ENCODE data around the gene SOX12. TPM values are rescaled to one million over a fixed set of nuclear protein-coding genes. Genes with fewer than 3 reads are reported as not detected.
"Not testable (repeated sequence)": the region's sequence is repeated elsewhere in the genome, so short reads cannot be mapped to it uniquely, and the experiment has no call there.

Gene SOX12
- polyA plus RNA-seq, 3 donors from 2014 or later: 0.08 to 0.27 (median 0.21) TPM

DNA sequence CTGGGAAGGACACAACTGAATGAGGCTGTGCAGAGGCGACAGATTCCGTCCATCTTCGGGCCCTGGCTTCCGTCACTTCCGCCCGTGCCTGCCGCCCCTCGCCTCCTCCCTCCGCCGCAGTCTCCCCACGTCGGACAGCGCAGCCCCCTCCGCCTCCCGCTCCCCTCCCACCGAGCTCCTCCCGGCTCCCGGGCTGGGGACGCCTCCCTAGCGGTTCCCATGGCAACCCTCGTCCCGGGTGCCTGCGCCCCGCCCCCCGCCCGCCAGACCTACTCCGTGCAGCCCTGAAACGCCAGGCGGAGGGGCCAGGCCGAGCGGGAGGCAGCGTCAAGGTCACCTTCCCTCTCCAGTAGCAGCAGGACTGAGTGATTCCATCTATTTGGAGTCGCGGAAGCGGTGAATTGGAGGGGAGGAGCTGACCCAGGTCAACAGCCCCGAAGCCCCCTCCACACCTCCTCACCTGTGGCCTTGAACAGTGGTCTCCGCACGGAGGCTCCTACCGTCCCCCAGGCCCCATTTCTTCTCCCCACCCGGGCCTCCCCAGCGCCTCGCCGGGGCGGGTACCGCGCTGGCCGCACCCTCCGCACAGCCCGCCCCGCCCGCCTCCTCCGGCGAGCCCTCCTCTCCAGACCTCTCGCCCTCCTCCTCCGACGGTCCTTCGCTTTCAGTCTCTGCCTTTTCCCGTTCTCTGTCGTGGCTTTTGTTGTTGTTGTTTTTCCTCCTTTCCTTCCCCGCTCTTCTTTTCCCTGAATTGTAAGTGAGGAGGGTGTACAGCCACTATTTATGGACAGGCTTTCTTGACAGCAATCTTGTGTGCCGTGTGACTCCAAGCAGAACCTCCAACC lies 22.5 kb downstream of the SOX12 start:
- peaks cover 3 to 6% (median 4%) of the 10 kb centered on the region in 3 donors for H3K27me3 Mint-ChIP-seq (ENCODE audit: low read depth in 3 of 3)
- peak overlapping the region; percentile 88 to 98 (median 97) for H3K4me3 Mint-ChIP-seq
- peaks cover 16 to 25% of the 10 kb centered on the region in 2 donors for H3K4me1 Mint-ChIP-seq
- no peaks in the 10 kb centered on the region for H3K9me3 Mint-ChIP-seq
- DNase-seq: peak; percentile 65 to 69 (median 68)
- H3K27ac Mint-ChIP-seq: peak overlapping the region; percentile 63 to 90 (median 88)
- peaks cover 0 to 3% (median 0%) of the 10 kb centered on the region in 3 donors for H3K36me3 Mint-ChIP-seq

DNA sequence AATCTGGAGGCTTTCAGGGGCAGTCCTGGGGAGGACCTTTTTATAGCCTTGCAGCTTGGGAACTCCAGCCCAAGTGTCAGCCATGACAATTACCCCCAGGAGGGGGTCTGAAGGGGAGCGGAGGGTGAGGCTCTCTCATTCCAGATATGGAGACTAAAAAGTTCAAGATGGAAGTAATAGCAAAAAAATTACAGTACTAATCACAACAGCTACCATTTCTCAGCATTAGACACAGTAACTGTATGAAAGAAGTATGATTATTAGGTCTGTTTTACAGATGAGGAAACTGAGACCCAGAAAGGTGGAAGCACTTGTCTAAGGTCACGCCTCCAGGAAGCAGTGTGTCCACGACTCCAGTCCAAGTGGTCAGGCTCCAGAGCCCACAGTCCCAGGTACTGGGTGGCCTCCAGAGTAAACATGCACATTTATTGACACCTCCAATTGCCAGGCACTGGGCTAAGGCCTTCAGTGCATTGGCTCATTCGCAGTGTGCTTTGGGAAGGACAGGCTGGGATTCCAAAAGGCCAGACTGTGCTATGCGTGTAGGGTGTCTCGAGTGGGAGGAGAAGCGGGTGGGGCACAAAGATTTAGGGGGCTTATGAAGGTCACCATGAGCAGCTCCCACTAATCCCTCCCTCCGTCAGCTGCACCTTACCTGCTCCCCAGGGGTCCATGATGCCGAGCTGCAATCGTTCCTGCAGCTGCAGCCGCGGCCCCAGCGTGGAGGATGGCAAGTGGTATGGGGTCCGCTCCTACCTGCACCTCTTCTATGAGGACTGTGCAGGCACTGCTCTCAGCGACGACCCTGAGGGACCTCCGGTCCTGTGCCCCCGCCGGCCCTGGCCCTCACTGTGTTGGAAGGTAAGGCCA lies 23.9 kb downstream of the SOX12 start:
- DNase-seq: no peak
- peaks cover 16 to 25% of the 10 kb centered on the region in 2 donors for H3K4me1 Mint-ChIP-seq
- no peak overlapping the region for H3K27ac Mint-ChIP-seq
- peaks cover 3 to 6% (median 4%) of the 10 kb centered on the region in 3 donors for H3K27me3 Mint-ChIP-seq (ENCODE audit: low read depth in 3 of 3)
- H3K4me3 Mint-ChIP-seq: peak overlapping the region in 3 of 5 donors; percentile 88 to 98 (median 91)
- no peaks in the 10 kb centered on the region for H3K9me3 Mint-ChIP-seq
- H3K36me3 Mint-ChIP-seq: no peaks in the 10 kb centered on the region

DNA sequence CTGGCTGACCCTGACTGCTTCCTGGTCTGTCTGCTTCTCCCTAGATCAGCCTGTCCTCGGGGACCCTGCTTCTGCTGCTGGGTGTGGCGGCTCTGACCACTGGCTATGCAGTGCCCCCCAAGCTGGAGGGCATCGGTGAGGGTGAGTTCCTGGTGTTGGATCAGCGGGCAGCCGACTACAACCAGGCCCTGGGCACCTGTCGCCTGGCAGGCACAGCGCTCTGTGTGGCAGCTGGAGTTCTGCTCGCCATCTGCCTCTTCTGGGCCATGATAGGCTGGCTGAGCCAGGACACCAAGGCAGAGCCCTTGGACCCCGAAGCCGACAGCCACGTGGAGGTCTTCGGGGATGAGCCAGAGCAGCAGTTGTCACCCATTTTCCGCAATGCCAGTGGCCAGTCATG lies 27.8 kb downstream of the SOX12 start:
- H3K27ac Mint-ChIP-seq: no peak overlapping the region
- H3K36me3 Mint-ChIP-seq: no peaks in the 10 kb centered on the region
- peaks cover 12 to 15% of the 10 kb centered on the region in 2 donors for H3K4me1 Mint-ChIP-seq
- no peaks in the 10 kb centered on the region for H3K9me3 Mint-ChIP-seq
- peaks cover 2 to 6% (median 3%) of the 10 kb centered on the region in 3 donors for H3K27me3 Mint-ChIP-seq (ENCODE audit: low read depth in 3 of 3)
- no peak for DNase-seq
- H3K4me3 Mint-ChIP-seq: no peak overlapping the region

DNA sequence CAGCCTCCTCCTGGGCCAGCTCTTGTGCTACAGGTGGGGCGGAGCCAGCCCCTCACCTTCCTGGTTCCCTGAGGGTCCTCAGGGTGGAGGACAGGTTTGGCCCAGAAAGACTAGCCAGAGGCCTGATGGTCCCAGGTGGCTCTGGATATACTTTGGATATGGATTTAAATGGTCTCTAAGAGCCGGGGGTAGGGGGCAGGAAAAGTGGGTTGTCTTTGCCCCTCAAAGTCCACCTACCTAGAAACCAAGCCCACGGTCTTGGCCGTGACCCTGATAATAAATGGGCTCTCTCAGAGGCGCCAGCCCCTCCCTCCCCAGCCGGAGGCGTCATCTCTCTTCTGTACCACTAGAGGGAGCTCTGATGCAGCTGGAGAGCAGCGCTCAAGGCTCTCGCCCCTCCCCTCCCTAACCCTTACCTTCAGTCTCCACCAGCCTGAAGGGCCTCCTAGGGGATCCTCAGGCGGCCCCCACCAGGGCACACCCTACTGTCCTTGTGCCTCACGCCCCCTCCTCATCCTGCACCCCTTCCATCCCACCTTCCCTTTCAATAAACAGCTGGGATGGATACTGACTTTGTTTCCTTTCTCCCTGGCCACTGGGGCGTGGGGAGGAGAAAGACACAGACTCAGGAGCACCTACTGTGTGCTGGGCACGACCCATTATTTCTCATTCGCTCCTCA lies 29.1 kb downstream of the SOX12 start:
- Mint-ChIP-seq H3K4me1 (peaks cover 6 to 9% of the 10 kb centered on the region in 2 donors), H3K27ac (no peak overlapping the region), H3K27me3 (ENCODE audit: low read depth in 3 of 3) (peaks cover 2 to 8% (median 6%) of the 10 kb centered on the region in 3 donors), H3K9me3 (no peaks in the 10 kb centered on the region), H3K4me3 (no peak overlapping the region), H3K36me3 (no peaks in the 10 kb centered on the region)
- peak; percentile 77 to 83 (median 79) for DNase-seq

DNA sequence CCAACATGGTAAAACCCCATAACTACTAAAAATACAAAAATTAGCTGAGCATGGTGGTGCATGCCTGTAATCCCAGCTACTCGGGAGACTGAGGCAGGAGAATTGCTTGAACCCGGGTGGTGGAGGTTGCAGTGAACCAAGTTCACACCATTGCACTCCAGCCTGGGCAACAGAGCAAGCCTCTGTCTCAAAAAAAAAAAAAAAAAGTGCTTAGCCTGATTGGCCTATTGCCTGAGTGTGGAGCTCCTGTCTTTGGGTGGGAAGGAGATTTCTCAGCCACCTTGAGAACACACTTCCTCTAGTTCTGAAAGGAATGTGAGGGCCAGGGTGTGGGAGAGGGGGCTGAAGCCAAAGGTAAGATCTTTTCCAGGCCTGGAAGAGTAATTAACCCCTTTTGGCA lies 30.8 kb downstream of the SOX12 start:
- H3K27me3 Mint-ChIP-seq (ENCODE audit: low read depth in 3 of 3); DNase-seq; H3K36me3 Mint-ChIP-seq; H3K27ac Mint-ChIP-seq; H3K4me1 Mint-ChIP-seq; H3K9me3 Mint-ChIP-seq; H3K4me3 Mint-ChIP-seq: not testable (repeated sequence)

DNA sequence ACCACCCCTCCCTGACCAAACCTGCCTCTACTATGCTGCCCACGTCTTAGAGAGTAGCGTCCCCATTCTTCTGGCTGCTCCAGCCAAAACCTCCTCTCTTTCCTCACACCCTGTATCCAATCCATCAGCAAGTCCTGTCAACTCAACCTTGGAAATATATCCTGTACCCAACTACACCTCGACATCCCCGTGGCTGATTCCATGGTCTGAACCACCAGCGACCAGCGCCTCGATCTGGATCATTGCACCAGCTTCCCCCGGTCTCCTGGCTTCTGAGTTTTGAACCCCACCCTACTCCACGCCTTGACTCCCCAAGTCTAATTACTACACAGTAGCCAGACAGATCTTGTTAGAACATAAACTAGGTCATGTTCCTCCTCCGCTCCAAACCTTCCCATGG lies 31.4 kb downstream of the SOX12 start:
- H3K27me3 Mint-ChIP-seq (ENCODE audit: low read depth in 3 of 3): peaks cover 2 to 6% (median 5%) of the 10 kb centered on the region in 3 donors
- no peak overlapping the region for H3K4me3 Mint-ChIP-seq
- H3K4me1 Mint-ChIP-seq: peaks cover 5 to 6% of the 10 kb centered on the region in 2 donors
- H3K9me3 Mint-ChIP-seq: no peaks in the 10 kb centered on the region
- no peaks in the 10 kb centered on the region for H3K36me3 Mint-ChIP-seq
- no peak for DNase-seq
- H3K27ac Mint-ChIP-seq: no peak overlapping the region

DNA sequence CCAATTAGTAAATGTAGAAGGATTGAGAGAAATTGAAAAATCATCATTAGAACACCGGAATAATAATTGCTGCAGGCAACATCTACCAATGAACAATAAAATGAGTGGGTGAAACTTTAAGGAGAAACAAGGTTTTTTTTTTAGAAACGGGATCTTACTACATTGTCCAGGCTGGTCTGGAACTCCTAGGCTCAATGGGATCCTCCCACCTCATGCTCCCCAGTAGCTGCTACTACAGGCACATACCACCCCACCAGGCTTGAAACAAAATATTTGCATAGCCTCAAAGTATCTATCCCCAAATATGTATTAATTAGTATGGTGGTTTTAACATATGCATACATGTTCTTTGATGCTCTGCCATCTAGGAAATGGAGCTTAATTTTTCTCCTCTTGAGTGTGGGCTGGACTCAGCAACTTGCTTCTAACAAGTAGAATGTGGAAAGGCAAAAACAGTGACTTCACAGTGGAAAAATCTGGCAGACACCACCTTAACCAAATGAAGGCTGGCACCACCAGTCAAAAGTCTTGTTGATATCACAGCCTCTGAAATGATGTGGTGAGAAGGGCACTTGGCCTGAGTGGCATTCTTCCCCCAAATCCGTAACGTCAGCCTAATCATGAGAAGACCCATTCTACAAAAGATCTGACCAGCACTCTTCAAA lies 33.7 kb downstream of the SOX12 start:
- Mint-ChIP-seq H3K4me1 (peaks cover 0 to 2% of the 10 kb centered on the region in 2 donors), H3K36me3 (no peaks in the 10 kb centered on the region), H3K27ac (no peak overlapping the region), H3K9me3 (no peaks in the 10 kb centered on the region), H3K27me3 (ENCODE audit: low read depth in 3 of 3) (peaks cover 2 to 6% (median 5%) of the 10 kb centered on the region in 3 donors), H3K4me3 (no peak overlapping the region)
- no peak for DNase-seq

DNA sequence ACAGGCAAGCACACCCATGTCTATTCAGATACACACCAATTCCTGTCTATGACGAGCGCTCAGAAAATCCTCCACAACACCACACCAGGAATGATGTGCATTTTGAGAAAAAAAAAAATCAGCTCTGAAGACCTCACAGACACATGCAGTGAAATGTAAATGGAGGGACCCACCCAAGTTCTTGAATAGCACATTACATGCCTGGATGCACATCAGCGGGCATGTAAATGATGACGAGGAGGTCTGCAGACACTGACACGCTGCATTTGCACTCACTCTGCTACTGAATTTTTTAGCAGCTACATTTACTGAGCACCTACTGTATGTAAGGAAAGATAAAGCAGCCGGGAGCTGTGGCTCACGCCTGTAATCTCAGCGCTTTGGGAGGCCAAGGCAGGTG lies 36.2 kb downstream of the SOX12 start:
- Mint-ChIP-seq H3K4me3 (no peak overlapping the region), H3K36me3 (no peaks in the 10 kb centered on the region), H3K4me1 (no peaks in the 10 kb centered on the region), H3K27ac (no peak overlapping the region), H3K27me3 (ENCODE audit: low read depth in 3 of 3) (peaks cover 4 to 6% (median 5%) of the 10 kb centered on the region in 3 donors), H3K9me3 (no peaks in the 10 kb centered on the region)
- no peak for DNase-seq

DNA sequence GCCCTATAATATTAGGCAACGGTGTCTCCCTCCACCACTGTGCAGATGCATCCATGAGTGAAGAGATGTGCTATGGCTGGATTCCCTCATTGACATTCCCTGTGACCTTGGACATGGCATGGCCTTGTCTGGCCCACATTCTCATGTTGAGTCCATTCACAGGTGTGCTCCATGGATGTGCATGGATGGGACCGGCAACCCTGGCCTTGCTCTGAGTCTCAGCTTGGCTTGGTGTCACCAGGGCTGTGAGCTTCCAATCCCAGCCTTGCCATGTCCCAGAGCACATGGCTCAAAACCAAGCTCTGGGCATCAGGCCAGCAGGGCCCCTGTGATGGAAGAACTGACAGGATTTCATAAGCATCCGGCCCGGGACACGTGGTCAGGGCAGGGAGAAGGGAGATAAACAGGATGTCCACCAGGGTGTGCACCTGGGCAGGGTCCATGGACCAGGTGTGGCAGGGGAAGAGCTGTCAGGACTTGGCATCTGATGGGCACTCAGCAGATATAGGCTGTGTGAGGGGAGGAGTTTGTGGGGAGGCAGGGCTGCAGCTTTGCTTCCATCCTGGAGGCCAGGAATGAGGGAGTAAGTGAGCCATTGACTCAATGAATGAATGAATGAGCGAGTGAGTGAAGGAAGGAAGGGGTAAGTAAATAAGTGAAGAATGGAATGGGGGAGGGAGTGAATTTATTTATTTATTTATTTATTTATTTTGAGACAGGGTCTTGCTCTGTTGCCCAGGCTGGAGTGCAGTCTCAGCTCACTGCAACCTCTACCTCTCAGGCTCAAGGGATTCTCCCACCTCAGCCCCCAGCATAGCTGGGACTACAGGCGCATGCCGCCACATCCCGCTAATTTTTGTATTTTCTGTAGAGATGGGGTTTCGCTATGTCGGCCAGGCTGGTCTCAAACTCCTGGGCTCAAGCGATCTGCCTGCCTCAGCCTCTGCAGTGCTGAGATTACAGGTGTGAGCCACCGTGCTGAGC lies 37.2 kb downstream of the SOX12 start:
- H3K27me3 Mint-ChIP-seq (ENCODE audit: low read depth in 3 of 3): peaks cover 4 to 6% (median 5%) of the 10 kb centered on the region in 3 donors
- H3K9me3 Mint-ChIP-seq: no peaks in the 10 kb centered on the region
- H3K36me3 Mint-ChIP-seq: no peaks in the 10 kb centered on the region
- H3K27ac Mint-ChIP-seq: peak overlapping the region in 2 of 6 donors; percentile 7 to 14
- no peak overlapping the region for H3K4me3 Mint-ChIP-seq
- peak in 1 of 3 donors; percentile 8 for DNase-seq
- H3K4me1 Mint-ChIP-seq: no peaks in the 10 kb centered on the region

DNA sequence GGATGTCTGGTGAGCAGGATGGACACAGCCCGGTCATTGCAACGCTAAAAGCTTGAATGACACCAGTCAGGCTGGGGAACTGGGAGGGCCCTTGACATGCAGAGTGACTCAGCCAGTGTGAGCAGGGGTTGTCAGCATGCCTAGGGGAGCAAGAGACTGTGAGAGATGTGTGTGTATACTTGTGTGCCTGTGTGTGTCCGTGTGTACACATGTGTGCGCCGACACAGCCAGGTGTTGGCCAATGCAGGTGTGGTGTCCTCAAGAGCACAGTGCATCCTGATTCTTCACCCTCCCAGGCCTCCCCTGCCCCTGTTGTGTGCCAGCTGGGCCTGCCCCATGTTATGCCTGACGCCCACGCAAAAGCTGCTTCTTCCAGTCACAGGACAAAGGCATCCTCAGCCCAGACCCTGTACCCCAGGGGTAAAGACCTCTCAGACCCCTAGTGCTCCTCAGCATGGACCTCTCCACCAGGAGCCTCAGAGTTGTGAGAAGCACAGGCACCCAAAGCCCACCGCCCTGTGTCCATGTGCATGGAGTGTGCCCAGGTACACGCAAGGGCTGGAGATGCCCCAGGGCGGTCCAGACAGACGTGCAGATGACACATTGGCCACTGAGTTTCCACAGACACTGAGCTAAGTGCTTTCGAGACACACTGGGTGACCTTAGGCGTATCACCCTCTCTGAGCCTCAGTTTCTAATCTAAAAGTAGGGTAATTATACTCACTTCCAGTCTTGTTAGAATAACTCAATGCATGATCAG lies 38.1 kb downstream of the SOX12 start:
- H3K27me3 Mint-ChIP-seq (ENCODE audit: low read depth in 3 of 3): peaks cover 4 to 6% (median 4%) of the 10 kb centered on the region in 3 donors
- no peaks in the 10 kb centered on the region for H3K4me1 Mint-ChIP-seq
- DNase-seq: no peak
- H3K9me3 Mint-ChIP-seq: no peaks in the 10 kb centered on the region
- H3K27ac Mint-ChIP-seq: no peak overlapping the region
- H3K4me3 Mint-ChIP-seq: no peak overlapping the region
- H3K36me3 Mint-ChIP-seq: no peaks in the 10 kb centered on the region

DNA sequence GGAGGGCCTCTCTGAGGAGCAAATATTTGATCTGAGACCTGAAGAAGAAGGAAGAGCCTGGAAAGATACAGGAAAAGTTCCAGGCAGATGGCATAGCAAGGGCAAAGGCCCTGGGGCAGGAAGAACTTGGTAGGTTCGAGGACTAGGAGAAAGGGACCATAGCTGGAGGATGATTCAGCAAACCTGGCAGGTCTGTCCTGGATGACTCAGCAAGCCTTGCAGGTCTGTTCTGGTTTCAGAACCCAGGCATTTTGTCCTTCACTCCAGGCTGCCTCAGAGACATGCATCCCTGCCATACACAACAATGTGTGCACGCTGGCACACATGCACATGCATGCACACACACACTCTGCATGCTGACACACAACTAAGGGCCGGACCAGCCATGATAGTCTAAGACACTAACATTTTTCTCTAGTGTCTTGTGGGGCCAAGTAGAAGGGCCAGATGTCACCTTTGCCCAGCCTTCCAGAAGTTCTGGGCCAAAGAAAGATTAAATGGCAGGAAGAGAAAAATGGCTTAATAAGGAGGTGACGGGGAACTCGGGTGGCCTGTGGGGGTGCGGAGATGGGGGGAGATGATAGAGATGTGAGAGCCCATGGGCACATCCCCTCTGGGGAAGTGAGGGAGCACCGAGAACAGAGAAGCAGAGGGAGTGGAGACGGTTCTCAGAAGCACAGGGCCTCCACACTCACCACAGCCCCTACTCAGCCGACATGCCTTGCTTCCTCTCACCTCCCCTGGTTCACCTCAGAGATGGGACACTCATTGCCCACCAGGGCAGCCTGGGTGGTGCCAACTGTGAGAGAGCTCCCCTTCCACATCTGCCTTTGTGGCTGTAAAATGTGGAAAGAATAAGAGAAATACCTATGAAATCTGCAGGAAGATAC lies 39.8 kb downstream of the SOX12 start:
- no peaks in the 10 kb centered on the region for H3K9me3 Mint-ChIP-seq
- no peaks in the 10 kb centered on the region for H3K4me1 Mint-ChIP-seq
- DNase-seq: no peak
- peaks cover 0 to 3% (median 0%) of the 10 kb centered on the region in 3 donors for H3K36me3 Mint-ChIP-seq
- peaks cover 0 to 4% (median 2%) of the 10 kb centered on the region in 3 donors for H3K27me3 Mint-ChIP-seq (ENCODE audit: low read depth in 3 of 3)
- H3K4me3 Mint-ChIP-seq: no peak overlapping the region
- no peak overlapping the region for H3K27ac Mint-ChIP-seq
